HG03460 (cell line): ENCODE data around the gene GLCE.
"Not testable (repeated sequence)": the region's sequence is repeated elsewhere in the genome, so short reads cannot be mapped to it uniquely, and the experiment has no call there.

Source experiments
- ATAC-seq: cut with Tn5 transposase; IDR thresholded peaks from one replicate; pipeline ENCODE4 v1.9.1; 2021; ENCODE audit not compliant: unreplicated experiment

The GLCE gene

GRCh38 chr15:69158843-69159240 is 1.6 kb upstream of the GLCE start:
- no peak for ATAC-seq

GRCh38 chr15:69159805-69160140 is 662 bp upstream of the GLCE start:
- ATAC-seq: no peak

DNA sequence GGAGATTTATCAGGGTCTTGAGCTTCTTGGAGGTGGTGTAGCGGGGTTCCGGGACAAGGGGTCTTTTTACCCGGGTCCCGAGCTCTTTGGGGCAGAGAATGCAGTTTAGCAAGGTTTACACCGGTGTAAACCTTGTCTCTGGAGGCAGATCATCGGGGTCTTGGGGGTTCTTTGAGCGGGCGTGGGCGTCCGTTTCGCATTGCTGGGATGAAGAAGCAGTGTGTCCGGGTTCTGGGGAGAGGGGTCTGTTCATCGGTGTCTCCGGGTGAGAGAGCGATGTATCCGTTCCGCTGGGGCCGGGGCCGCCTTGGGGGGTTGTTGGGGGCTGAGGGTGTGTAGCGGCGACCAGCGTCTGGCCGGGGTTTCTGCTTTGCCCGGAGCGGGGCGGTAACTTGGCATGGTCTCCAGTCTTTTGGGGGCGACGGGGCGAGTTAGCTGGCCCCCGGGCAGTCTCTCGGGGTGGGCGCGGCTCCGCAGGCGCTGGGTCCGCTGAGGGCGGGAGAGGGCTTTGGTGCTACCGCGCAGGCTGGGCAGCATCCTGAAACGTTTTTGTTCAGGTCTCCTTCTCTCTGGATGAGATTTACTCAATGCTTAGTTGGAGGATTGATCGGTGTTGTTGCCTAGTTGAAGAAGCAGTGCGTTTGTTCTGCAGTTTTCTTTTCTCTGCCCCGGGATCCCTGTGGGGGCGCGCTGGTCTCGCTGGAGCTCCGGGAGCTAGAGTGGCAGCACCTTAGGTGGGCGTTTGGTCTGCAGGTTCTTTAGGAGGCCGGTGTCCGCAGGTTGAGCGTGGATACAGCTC is 843 bp downstream of the GLCE start:
- ATAC-seq: no peak

DNA sequence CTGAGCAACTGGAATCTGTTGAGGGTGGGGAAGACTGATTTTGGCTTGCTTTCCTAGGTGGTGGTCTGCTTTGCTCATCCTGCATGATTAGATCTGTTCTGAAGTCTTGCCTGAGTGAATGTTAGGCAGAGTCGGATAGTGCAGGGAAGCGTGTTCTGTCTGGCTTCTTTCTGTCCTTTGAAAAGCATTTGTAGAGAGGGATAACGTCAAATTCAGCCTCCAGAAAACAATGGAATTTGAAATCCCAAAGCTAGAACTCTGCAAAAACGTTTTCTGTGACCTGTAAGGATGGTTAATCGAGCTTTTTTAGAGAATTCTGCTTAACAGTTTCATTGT is 1.4 kb downstream of the GLCE start:
- no peak for ATAC-seq

- no peak for ATAC-seq
These were observed 2.8 kb downstream of the GLCE start for GRCh38 chr15:69163141-69163669.

GRCh38 chr15:69164807-69165636 is 4.6 kb downstream of the GLCE start:
- no peak for ATAC-seq

DNA sequence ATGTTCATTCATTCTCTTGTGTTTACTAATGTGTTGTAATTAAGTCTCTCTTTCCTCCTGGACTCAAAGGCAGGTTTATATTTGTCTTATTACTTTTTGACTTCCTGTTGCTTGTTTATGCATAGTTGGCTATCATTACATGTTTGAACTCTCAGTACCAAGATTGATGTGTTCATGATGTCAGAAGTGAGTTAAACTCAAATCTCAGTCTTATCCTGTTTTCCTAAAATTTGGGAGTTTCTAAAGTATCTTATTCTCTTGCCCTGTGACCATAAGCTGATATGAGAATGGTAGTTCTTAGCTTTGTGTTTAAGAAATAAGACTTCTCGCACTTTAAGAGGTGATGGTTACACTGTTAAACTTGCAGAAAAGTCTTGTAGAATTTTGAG is 5.2 kb downstream of the GLCE start:
- no peak for ATAC-seq

- no peak for ATAC-seq
These were observed 6.9 kb downstream of the GLCE start for GRCh38 chr15:69167218-69167846.

DNA sequence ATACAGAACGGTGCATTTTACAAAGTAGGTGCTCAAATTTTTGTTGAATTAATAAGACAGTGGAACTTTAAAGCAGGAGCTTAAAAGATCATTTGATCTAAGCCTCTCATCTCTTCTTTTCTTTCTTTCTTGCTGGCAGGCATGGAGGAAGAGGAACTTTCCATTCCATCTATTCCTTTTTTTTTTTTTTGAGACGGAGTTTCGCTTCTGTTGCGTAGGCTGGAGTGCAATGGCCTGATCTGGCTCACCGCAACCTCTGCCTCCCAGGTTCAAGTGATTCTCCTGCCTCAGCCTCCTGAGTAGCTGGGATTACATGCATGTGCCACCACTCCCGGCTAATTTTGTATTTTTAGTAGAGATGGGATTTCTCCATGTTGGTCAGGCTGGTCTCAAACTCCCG is 7.9 kb downstream of the GLCE start:
- not testable (repeated sequence) for ATAC-seq

GRCh38 chr15:69169540-69169939 is 9.1 kb downstream of the GLCE start:
- ATAC-seq: not testable (repeated sequence)

DNA sequence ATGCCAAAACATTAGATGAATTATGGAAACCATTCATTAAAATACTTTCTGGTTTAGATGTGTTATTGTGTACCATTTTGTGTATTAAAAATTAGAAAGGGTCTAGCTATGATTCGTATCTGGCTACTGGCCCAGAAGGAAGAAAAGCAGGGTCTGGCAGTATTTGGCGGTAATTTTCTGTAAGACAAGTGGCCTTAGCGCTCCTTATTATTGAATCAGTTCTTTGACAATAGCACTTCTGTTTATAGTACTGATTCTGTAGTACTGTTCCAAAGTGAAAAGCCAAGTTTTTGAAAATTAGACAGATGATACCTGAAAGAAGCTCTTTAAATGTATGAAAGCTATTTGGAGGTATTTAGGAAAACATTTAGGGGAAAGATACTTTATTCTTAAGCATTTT is 10.2 kb downstream of the GLCE start:
- no peak for ATAC-seq

DNA sequence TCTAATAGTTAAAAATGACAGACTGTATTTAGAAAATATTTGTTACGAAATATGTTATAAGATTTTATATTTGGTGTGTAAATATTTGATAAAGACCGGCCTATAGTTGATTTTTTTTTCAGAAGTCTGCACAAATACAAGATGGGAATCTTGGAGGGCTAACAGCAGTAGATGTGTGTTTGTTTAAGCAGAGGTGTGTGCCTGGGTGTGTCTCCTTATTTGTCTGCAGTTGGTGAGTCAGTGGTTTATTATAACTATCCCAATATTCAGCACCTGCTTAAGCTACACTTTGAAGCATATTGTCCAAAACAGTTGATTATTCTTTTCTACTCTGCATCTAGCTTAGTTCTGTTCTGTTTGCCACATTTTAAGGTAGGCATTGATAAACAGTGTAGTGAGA is 12.4 kb downstream of the GLCE start:
- no peak for ATAC-seq

- no peak for ATAC-seq
These were observed 15.1 kb downstream of the GLCE start for GRCh38 chr15:69175536-69175935.

- no peak for ATAC-seq
These were observed 21.0 kb downstream of the GLCE start for GRCh38 chr15:69181424-69181823.

DNA sequence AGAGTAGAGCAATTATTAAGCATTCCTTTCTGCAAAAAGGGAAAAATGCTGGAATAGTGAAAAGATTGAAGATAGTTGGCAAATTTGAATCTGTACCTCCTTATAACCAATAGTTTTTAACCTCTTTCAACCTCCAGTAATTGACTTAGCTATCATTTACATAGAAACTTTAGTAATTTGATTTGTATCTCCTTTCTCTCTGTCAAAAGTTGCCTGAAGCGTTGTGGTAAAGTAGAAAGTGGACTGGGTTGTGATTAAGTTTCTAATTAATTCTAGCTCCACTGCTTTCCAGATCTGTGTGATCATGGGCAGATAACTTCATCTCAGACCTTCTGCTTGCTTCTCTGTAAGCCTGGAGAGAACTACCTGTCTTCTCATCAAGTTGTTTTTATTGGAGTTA is 24.8 kb downstream of the GLCE start:
- no peak for ATAC-seq

- no peak for ATAC-seq
These were observed 25.3 kb downstream of the GLCE start for GRCh38 chr15:69185706-69186105.

GRCh38 chr15:69189157-69189556 is 28.7 kb downstream of the GLCE start:
- ATAC-seq: no peak

GRCh38 chr15:69190091-69190490 is 29.7 kb downstream of the GLCE start:
- no peak for ATAC-seq

DNA sequence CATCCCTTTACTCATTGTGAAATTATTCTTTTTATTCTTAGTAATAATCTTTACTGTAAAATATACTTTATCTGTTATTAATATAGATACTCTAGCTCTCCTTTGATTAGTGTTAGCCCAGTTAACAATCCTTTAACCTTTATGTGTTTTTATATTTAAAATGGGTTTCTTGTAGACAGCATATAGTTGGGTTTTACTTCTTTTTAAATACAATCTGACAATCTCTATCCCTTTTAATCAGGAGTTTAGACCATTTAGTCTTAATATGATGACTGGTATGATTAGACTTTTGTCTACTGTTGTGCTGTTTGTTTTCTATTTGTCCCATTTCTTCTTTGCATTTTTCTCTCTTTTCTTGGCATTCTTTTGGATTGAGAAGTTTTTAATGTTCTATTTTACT is 30.1 kb downstream of the GLCE start:
- no peak for ATAC-seq

DNA sequence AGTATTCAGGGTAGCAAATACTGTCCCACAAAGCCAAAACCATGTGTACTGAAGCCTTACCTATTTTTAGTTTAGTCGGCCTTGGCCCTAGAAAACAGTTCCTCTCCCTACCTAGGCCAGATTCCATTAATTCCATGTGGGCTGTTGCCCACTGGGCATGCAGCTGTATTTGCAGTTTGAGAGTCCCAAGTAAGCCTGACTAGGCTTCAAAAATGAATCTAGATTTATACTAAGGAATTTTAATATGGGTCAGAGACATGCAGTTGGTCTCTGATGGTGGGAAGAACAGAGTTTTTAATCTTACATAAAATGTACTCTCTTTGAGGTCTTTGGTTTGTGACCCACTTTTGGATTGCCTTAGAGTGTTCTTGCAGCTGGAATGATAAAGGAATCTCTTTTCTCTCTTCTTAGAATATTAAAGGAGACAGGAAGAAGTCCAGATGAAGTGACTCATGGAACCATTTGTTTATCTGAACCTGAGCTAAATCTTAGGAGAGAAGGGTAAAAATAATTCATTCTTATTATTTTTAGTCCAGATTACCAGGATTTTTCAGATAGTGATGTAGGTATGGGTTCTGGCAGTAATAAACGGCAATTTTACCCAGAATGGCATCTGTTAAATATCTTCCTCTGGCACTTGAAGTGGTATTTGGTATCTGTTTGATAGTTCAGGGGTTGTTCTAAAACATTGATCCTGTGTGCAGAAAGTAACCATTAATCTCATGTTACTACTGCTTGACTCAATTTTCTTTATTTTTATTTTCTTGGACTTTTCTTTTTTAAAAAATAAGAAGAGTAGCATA is 33.8 kb downstream of the GLCE start:
- no peak for ATAC-seq

- no peak for ATAC-seq
These were observed 34.4 kb downstream of the GLCE start for GRCh38 chr15:69194854-69195253.
